HG02759 (cell line): Measurements from ENCODE around the gene BARHL1.

Experiments
- ATAC-seq: cut with Tn5 transposase; IDR thresholded peaks from one replicate; pipeline ENCODE4 v1.9.1; 2021; ENCODE audit warnings: mild to moderate bottlenecking, moderate library complexity; ENCODE audit not compliant: unreplicated experiment

Gene BARHL1

GRCh38 chr9:132582276-132582785 lies at the start of gene BARHL1:
TSS of gene BARHL1 (plus strand) at chr9:132582606. CDS start at chr9:132582798, 192 bp downstream.
- ATAC-seq: no peak

- ATAC-seq: no peak
Observed at GRCh38 chr9:132534832-132535231, 47.6 kb upstream of the BARHL1 start.

GRCh38 chr9:132536124-132536523 lies 46.3 kb upstream of the BARHL1 start:
- ATAC-seq: no peak

- ATAC-seq: no peak
Observed at GRCh38 chr9:132537352-132537751, 45.1 kb upstream of the BARHL1 start.

GRCh38 chr9:132538071-132538470 lies 44.3 kb upstream of the BARHL1 start:
- no peak for ATAC-seq

GRCh38 chr9:132539096-132539495 lies 43.3 kb upstream of the BARHL1 start:
- ATAC-seq: no peak

GRCh38 chr9:132541051-132541450 lies 41.4 kb upstream of the BARHL1 start:
- no peak for ATAC-seq

GRCh38 chr9:132541870-132542830 lies 40.3 kb upstream of the BARHL1 start:
- no peak for ATAC-seq

GRCh38 chr9:132543251-132543650 lies 39.2 kb upstream of the BARHL1 start:
- no peak for ATAC-seq

GRCh38 chr9:132543960-132544359 lies 38.4 kb upstream of the BARHL1 start:
- no peak for ATAC-seq

- no peak for ATAC-seq
Observed at GRCh38 chr9:132545578-132545977, 36.8 kb upstream of the BARHL1 start.

GRCh38 chr9:132546148-132547051 lies 36.0 kb upstream of the BARHL1 start:
- no peak for ATAC-seq

GRCh38 chr9:132547052-132547431 lies 35.4 kb upstream of the BARHL1 start:
- no peak for ATAC-seq

GRCh38 chr9:132547436-132547835 lies 35.0 kb upstream of the BARHL1 start:
- ATAC-seq: no peak

GRCh38 chr9:132547976-132548730 lies 34.3 kb upstream of the BARHL1 start:
- no peak for ATAC-seq

- no peak for ATAC-seq
Observed at GRCh38 chr9:132548751-132549640, 33.4 kb upstream of the BARHL1 start.

- no peak for ATAC-seq
Observed at GRCh38 chr9:132551556-132551955, 30.9 kb upstream of the BARHL1 start.

GRCh38 chr9:132552041-132552440 lies 30.4 kb upstream of the BARHL1 start:
- ATAC-seq: no peak

- no peak for ATAC-seq
Observed at GRCh38 chr9:132554755-132555154, 27.7 kb upstream of the BARHL1 start.

GRCh38 chr9:132555528-132555927 lies 26.9 kb upstream of the BARHL1 start:
- no peak for ATAC-seq
